DND-41 (cell line): Measurements from ENCODE around the gene HMG20B.

Experiments used
- CTCF ChIP-seq: IDR thresholded peaks from 2 replicates; pipeline ENCODE4 v1.5.1; 2012; ENCODE audit warnings: borderline replicate concordance, low read length, moderate library complexity, mild to moderate bottlenecking; ENCODE audit not compliant: poor library complexity, severe bottlenecking; ENCODE audit errors: extremely low read depth
- EZH2 ChIP-seq: IDR thresholded peaks from 3 replicates; pipeline ENCODE4 v1.6.1; 2012; ENCODE audit warnings: borderline replicate concordance, low read depth, mild to moderate bottlenecking, moderate library complexity, low read length, inconsistent platforms; ENCODE audit not compliant: severe bottlenecking

GRCh38 chr19:3612901-3613741 is 40.4 kb downstream of the HMG20B start:
- TF ChIP-seq CTCF = no peak
- TF ChIP-seq EZH2 = no peak
